Heart right ventricle (tissue), 16 donors: ENCODE results near the gene CDC7. TPM values are rescaled to one million over a fixed set of nuclear protein-coding genes. Genes with fewer than 3 reads are reported as not detected.

ENCODE experiments used
- ATAC-seq, 8 donors: fragments of 200-7000 bp; cut with Tn5 transposase; one replicate each; pipeline ENCODE4 v1.9.1; 2020; ENCODE audit warnings: mild to moderate bottlenecking in 8 of 8, moderate library complexity in 8 of 8, moderate number of reproducible peaks in 1 of 8
- DNase-seq, 2 donors: peaks; one replicate each; pipeline ENCODE4 v3.0.0-alpha.2; 2020
- H3K27ac ChIP-seq, 10 donors: fragments of 200-600 bp; sonication (generic) in 2 of 10; one replicate each; pipeline versions ENCODE4 v1.5.0 to v1.8.0; 2020 to 2022; ENCODE audit warnings: mild to moderate bottlenecking in 3 of 10
- H3K27me3 ChIP-seq, 7 donors: fragments of 200-600 bp; one replicate each; pipeline ENCODE4 v1.8.0; 2021 to 2022; ENCODE audit warnings: mild to moderate bottlenecking in 2 of 7
- H3K36me3 ChIP-seq, 9 donors: fragments of 200-600 bp; sonication (generic) in 1 of 9; one replicate each; pipeline versions ENCODE4 v1.5.0 to v1.8.0; 2020 to 2022; ENCODE audit warnings: mild to moderate bottlenecking in 2 of 9
- H3K4me1 ChIP-seq, 9 donors: fragments of 200-600 bp; sonication (generic) in 1 of 9; one replicate each; pipeline versions ENCODE4 v1.5.0 to v1.8.0; 2020 to 2022; ENCODE audit warnings: mild to moderate bottlenecking in 4 of 9
- H3K4me3 ChIP-seq, 10 donors: fragments of 200-600 bp; sonication (generic) in 2 of 10; one replicate each; pipeline versions ENCODE4 v1.5.0 to v1.8.0; 2020 to 2022; ENCODE audit warnings: mild to moderate bottlenecking in 7 of 10, moderate library complexity in 2 of 10
- H3K9me3 ChIP-seq, 11 donors: fragments of 200-600 bp in 10 of 11; sonication (generic) in 2 of 11; one replicate each; pipeline versions ENCODE4 v1.5.0 to v1.8.0; 2013 to 2022; ENCODE audit warnings: mild to moderate bottlenecking in 2 of 11, control low read depth in 1 of 11, moderate library complexity in 1 of 11
- WGBS, 2 donors: extraction: QIAGEN DNeasy Blood & Tissue Kit; methylation state at CpG; one replicate each; pipeline ENCODE4 v1.1.7; 2013; ENCODE audit warnings: inconsistent platforms in 1 of 2; 5-methylcytosine and 5-hydroxymethylcytosine counted together
- intact Hi-C, 10 donors: fragments of 100-400 bp; cut with DNase I; formaldehyde crosslinking; loops; one replicate each; pipeline versions ENCODE4 v1.11.1 to v1.14.2; 2022
- polyA plus RNA-seq, 2 donors: library from polyadenylated mRNA; stranded (reverse); fragments of 200-250 nt; gene quantifications; one replicate each; pipeline ENCODE4 v1.2.3, GENCODE V29; 2013
- total RNA-seq, 10 donors: library from RNA; stranded (reverse); fragmentation: NEBNext Ultra II Directional in 3 of 10; extraction: Animal tissue kit (Norgen Biotek cat#: 25700) in 3 of 10; gene quantifications; one replicate each; pipeline versions ENCODE4 v1.2.1 to v1.2.4, GENCODE V29; 2021 to 2023
- TF ChIP-seq, protein P1 (sequence below), 9 donors: fragments of 200-600 bp; sonication (generic) in 2 of 9; IDR thresholded peaks; one replicate each; pipeline versions ENCODE4 v1.5.0 to v1.8.0; 2021 to 2022; ENCODE audit warnings: antibody characterized with exemption in 9 of 9, mild to moderate bottlenecking in 5 of 9, moderate library complexity in 1 of 9
- donor health status: Arrhythmogenic right ventricular cardiomyopathy.
- donor health status: ischemic (EF 13 %, LVEDD 7.1; RV severe dilation, severe dysfunction).
- donor health status: healthy with polysubstance abuse.
- donor health status: DM: no; HTN: yes; CAD: no.
- donor health status: DM: no; HTN: no; CAD: no.
- donor health status: ischemic (EF 25% LVEDD 6.9; RV normal size, moderate dysfunction).
- donor health status: ischemic (EF 25% LVEDD 5.7; RV mildly dilated, moderate dysfunction).
- donor health status: healthy.
- donor health status: DM: yes; HTN: yes; CAD: no.
- donor health status: Ischemic cardiomyopathy.
- donor health status: ischemic (EF 35%, LVEDD 5.7; RV mildly dilated, moderate dysfunction).
- donor health status: nonischemic (EF 11% LVEDD 7.7; RV severe dilation, severe dysfunction).
- donor health status: DM: yes; HTN: yes; CAD: no.
- donor health status: PGD.
- donor health status: ischemic (EF 29% LVEDD 5.4; RV normal size, mild dysfunction).
- donor health status: nonischemic (EF 23%, LVEDD 6.1; RV moderate dilation, normal function).

CDC7 gene
- total and polyA plus RNA-seq, 12 donors: 0.26 to 4.0 (median 0.79) TPM

DNA sequence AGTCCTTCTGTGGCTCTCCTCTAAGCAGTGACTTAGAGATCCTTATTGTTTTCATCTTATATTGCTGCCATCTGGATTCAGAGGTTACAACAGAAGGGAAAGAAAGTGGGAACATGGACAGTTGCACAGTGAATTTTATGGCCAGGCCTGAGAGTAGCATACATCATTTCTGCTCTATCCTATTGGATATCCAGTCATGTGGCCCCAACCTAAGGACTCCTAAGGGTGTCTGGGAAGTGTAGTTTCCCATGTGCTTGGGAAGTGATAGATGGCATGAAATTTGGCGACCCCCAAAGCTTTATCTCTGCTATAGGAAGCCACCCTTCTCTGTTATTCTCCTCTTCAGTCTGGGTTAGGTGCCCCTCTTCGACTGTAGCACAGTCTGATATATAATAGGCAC lies 51.9 kb downstream of the CDC7 start:
- WGBS, 2 donors: 84 to 89% methylated on average over 2 of the region's 2 CpGs

DNA sequence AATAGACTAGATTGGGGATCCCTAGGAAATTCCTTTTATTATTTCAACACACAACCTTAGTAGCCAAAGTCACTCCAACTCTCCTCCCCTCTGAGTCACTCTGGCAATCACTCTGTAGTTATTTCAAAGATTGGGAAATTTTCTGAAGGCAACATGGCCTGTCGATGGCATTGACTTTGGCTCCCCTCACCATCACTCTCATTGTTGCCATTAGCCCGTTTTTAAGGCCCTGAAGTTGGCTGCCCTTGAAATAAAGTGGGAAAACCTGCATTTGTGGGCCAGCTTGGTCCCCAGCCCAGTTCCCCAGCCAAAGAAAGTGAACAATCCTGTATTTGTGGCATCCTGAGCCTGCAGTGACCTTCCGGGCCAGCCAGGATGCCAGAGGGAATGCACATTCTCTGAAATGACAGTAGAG lies 52.5 kb downstream of the CDC7 start:
- DNase-seq (no peak), ATAC-seq (peak in 6 of 8 donors; percentile 24 to 77 (median 55))
- intact Hi-C loops: loop anchor here in 1 of 10 donors (10.0 kb wide), 1 partner anchor 332 kb away; the partner anchor contains the start of gene TGFBR3
- Histone ChIP-seq H3K4me1 (peaks cover 0 to 69% (median 0%) of the 10 kb centered on the region in 9 donors), H3K27me3 (no peaks in the 10 kb centered on the region), H3K36me3 (no peaks in the 10 kb centered on the region), H3K4me3 (no peak overlapping the region), H3K27ac (peak overlapping the region in 1 of 10 donors; percentile 64), H3K9me3 (no peaks in the 10 kb centered on the region)
- WGBS, 2 donors: 74 to 78% methylated on average over 3 of the region's 3 CpGs
- TF ChIP-seq, protein P1, sequence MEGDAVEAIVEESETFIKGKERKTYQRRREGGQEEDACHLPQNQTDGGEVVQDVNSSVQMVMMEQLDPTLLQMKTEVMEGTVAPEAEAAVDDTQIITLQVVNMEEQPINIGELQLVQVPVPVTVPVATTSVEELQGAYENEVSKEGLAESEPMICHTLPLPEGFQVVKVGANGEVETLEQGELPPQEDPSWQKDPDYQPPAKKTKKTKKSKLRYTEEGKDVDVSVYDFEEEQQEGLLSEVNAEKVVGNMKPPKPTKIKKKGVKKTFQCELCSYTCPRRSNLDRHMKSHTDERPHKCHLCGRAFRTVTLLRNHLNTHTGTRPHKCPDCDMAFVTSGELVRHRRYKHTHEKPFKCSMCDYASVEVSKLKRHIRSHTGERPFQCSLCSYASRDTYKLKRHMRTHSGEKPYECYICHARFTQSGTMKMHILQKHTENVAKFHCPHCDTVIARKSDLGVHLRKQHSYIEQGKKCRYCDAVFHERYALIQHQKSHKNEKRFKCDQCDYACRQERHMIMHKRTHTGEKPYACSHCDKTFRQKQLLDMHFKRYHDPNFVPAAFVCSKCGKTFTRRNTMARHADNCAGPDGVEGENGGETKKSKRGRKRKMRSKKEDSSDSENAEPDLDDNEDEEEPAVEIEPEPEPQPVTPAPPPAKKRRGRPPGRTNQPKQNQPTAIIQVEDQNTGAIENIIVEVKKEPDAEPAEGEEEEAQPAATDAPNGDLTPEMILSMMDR (IDR thresholded peaks at IDR 0.05): no peak

More for the DNA sequence above, 51.9 kb downstream of the CDC7 start:
- H3K27ac ChIP-seq: peak overlapping the region in 1 of 10 donors; percentile 49
- H3K4me1 ChIP-seq: peaks cover 0 to 69% (median 0%) of the 10 kb centered on the region in 9 donors
- no peaks in the 10 kb centered on the region for H3K27me3 ChIP-seq
- H3K36me3 ChIP-seq: no peaks in the 10 kb centered on the region
- H3K9me3 ChIP-seq: no peaks in the 10 kb centered on the region
- DNase-seq (no peak), ATAC-seq (no peak)
- intact Hi-C loops: loop anchor here in 1 of 10 donors (10.0 kb wide), 1 partner anchor 332 kb away; the partner anchor contains the start of gene TGFBR3
- no peak overlapping the region for H3K4me3 ChIP-seq
- TF ChIP-seq, protein P1 (IDR thresholded peaks at IDR 0.05): no peak

DNA sequence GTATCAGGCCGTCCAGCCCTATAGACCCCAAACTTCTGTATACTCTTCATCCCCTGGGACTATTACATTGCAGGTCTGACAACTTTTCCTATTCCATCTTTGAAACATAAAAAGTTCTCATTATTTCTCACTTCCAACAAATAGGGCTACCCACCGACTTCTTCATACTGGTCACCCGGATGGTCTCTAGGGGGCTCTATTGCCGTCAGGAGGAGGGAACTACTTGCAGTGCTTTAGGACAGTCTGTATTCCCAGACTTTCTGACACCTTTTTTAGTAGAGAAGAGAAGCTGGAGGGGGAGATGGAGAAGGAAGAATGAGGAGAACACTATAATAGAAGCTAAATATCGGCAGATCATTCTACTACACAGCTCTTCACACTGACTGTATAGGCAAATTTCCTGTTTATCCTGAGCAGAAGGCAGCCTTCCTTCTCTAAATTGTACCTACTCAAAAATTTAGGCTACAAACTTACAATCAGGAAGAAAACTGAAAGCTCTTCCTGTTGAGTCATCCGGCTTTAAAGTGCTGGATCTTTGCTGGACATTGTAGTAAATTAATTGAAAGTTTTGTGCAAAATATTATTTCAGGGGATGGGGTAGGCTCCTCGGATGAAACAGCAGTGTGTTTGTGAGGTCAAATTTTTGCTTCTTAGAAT lies 54.6 kb downstream of the CDC7 start:
- DNase-seq (no peak), ATAC-seq (peak in 2 of 8 donors; percentile 45 to 87)
- Histone ChIP-seq H3K27ac (peak overlapping the region in 1 of 10 donors; percentile 81), H3K27me3 (no peaks in the 10 kb centered on the region), H3K9me3 (no peaks in the 10 kb centered on the region), H3K4me1 (peaks cover 0 to 56% (median 0%) of the 10 kb centered on the region in 9 donors), H3K4me3 (no peak overlapping the region), H3K36me3 (no peaks in the 10 kb centered on the region)
- TF ChIP-seq, protein P1 (IDR thresholded peaks at IDR 0.05): peak in 4 of 9 donors; percentile 10 to 67 (median 34)
- intact Hi-C loops: loop anchor here in 1 of 10 donors (10.0 kb wide), 1 partner anchor 330 kb away; the partner anchor contains the start of gene TGFBR3
- WGBS, 2 donors: 50 to 51% methylated on average over 7 of the region's 7 CpGs

DNA sequence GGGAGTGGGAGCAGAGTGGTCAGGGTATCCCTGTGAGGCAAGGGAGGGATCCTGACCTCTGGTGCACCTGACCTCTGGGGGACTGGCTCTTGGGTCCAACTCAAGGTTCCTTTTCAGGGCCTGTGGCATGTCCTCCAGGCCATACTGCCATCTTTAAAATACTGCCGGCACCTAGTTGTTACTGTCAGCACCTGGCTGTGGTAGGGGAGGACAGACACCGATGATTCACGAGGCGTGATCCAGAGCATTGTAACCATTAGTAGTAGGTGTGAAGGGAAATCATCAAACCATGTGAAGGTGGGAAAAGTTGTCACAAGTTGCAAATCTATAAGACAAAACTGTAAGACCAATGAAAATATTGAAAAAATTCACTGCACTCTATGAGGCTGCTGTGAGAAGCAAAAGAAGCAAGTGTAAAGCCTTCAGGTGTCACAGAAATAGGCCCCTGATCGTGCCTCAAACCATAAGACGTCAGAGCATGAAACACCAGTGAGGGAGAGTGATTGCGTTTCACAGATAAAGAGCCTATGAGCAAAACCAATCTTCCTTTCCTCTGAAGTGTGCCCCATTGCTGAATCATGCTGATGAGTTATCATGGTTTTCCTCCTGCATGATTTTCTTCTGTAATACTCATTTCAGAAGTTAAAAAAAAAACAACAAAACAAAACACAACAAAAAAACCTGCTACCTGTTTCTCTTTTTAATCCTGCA lies 55.3 kb downstream of the CDC7 start:
- ATAC-seq (peak in 2 of 8 donors; percentile 39), DNase-seq (no peak)
- intact Hi-C loops: loop anchor here in 1 of 10 donors (10.0 kb wide), 1 partner anchor 329 kb away; the partner anchor contains the start of gene TGFBR3
- TF ChIP-seq, protein P1 (IDR thresholded peaks at IDR 0.05): no peak
- Histone ChIP-seq H3K27ac (peak overlapping the region in 1 of 10 donors; percentile 81), H3K4me3 (no peak overlapping the region), H3K36me3 (no peaks in the 10 kb centered on the region), H3K27me3 (no peaks in the 10 kb centered on the region), H3K9me3 (no peaks in the 10 kb centered on the region), H3K4me1 (peaks cover 0 to 58% (median 0%) of the 10 kb centered on the region in 9 donors)
- WGBS, 2 donors: 73 to 75% methylated on average over 7 of the region's 7 CpGs
